Karpas-422 (cell line): ENCODE results near the gene CARS2. TPM values are rescaled to one million over a fixed set of nuclear protein-coding genes. Genes with fewer than 3 reads are reported as not detected.

ENCODE experiments used
- DNase-seq: peaks from one replicate; pipeline ENCODE4 v3.0.0-alpha.2; 2015
- H2AFZ ChIP-seq: fragments of 200-600 bp; sonication (generic); 2 replicates; pipeline ENCODE4 v1.6.1; 2014; ENCODE audit warnings: antibody characterized with exemption, low read length, mixed read lengths
- H3K27ac ChIP-seq: fragments of 200-600 bp; sonication (generic); 2 replicates; pipeline ENCODE4 v1.5.1; 2014; ENCODE audit warnings: mild to moderate bottlenecking, low read length, moderate library complexity
- H3K27me3 ChIP-seq: fragments of 200-600 bp; sonication (generic); 2 replicates; pipeline ENCODE4 v1.6.1; 2014; ENCODE audit warnings: low read length, mixed read lengths
- H3K36me3 ChIP-seq: fragments of 200-600 bp; sonication (generic); 2 replicates; pipeline ENCODE4 v1.6.1; 2014; ENCODE audit warnings: low read length, mixed read lengths; ENCODE audit not compliant: insufficient read depth
- H3K4me1 ChIP-seq: fragments of 200-600 bp; sonication (generic); 2 replicates; pipeline ENCODE4 v1.6.1; 2014; ENCODE audit warnings: mild to moderate bottlenecking, low read length, mixed read lengths
- H3K4me2 ChIP-seq: fragments of 200-600 bp; sonication (generic); 2 replicates; pipeline ENCODE4 v1.6.1; 2014; ENCODE audit warnings: low read length, low read depth, mild to moderate bottlenecking; ENCODE audit not compliant: poor library complexity, severe bottlenecking
- H3K4me3 ChIP-seq: fragments of 200-600 bp; sonication (generic); 2 replicates; pipeline ENCODE4 v1.5.1; 2014; ENCODE audit warnings: mild to moderate bottlenecking, antibody characterized with exemption, low read length, mixed read lengths
- H3K79me2 ChIP-seq: fragments of 200-600 bp; sonication (generic); 2 replicates; pipeline ENCODE4 v1.6.1; 2014; ENCODE audit warnings: mild to moderate bottlenecking, low read length, mixed read lengths
- H3K9ac ChIP-seq: fragments of 200-600 bp; sonication (generic); 2 replicates; pipeline ENCODE4 v1.6.0; 2014; ENCODE audit warnings: low read length
- H3K9me2 ChIP-seq: fragments of 200-600 bp; sonication (generic), shearing (Covaris generic); replicated peaks from 2 replicates; pipeline ENCODE4 v1.6.0; 2014; ENCODE audit warnings: mild to moderate bottlenecking, low read length, moderate library complexity; ENCODE audit not compliant: insufficient read depth
- H3K9me3 ChIP-seq: fragments of 300-700, 200-600 bp; sonication (generic); 2 replicates; pipeline ENCODE4 v1.6.1; 2014; ENCODE audit warnings: low read length, mixed read lengths
- H4K20me1 ChIP-seq: fragments of 200-600 bp; sonication (generic); 2 replicates; pipeline ENCODE4 v1.6.1; 2014; ENCODE audit warnings: mild to moderate bottlenecking, antibody characterized with exemption, low read length, low read depth; ENCODE audit not compliant: insufficient read depth
- total RNA-seq: library from RNA; depleted of rRNA; stranded (reverse); fragments of >200 nt; shearing (Covaris generic); gene quantifications from 2 replicates; pipeline ENCODE4 v1.2.3, GENCODE V29; 2014; ENCODE audit warnings: low replicate concordance

CARS2 gene
- total RNA-seq, 1 experiment from 2014 or later = 48.2 TPM

- peak overlapping the region; percentile 88 for H3K9ac ChIP-seq
- peaks cover 30% of the 10 kb centered on the region for H4K20me1 ChIP-seq
- no peaks in the 10 kb centered on the region for H3K9me2 ChIP-seq
- peak overlapping the region; percentile 76 for H3K4me2 ChIP-seq
- no peaks in the 10 kb centered on the region for H3K27me3 ChIP-seq
- DNase-seq = peak; percentile 91
- peak overlapping the region; percentile 97 for H3K4me3 ChIP-seq
- H2AFZ ChIP-seq = 0 out of 2 replicates have a peak overlapping the region, but pooled peaks have one; percentile 29
- H3K4me1 ChIP-seq = peaks cover 27% of the 10 kb centered on the region
- peaks cover 46% of the 10 kb centered on the region for H3K79me2 ChIP-seq
- no peaks in the 10 kb centered on the region for H3K9me3 ChIP-seq
- peak overlapping the region; percentile 90 for H3K27ac ChIP-seq
- no peaks in the 10 kb centered on the region for H3K36me3 ChIP-seq
These were observed 8.3 kb upstream of the CARS2 start for GRCh38 chr13:110713981-110714796.

DNA sequence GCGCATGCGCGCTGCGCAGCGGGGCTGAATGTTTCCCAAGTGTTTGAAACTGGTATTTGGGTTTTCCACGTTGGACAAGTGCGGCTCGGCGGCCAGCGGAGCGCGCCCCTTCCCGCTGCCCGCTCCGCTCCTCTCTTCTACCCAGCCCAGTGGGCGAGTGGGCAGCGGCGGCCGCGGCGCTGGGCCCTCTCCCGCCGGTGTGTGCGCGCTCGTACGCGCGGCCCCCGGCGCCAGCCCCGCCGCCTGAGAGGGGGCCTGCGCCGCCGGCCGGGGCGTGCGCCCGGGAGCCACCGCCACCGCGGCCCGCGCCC is 7.7 kb upstream of the CARS2 start, which contains the start of gene ING1:
Gene ING1, plus strand, starts transcription at position 59 of the 311 bp plus-strand sequence. CDS start 450 bp downstream, outside the sequence.
- Histone ChIP-seq H3K27ac (peak within 1 kb of the TSS; percentile 99), H3K9me3 (no peaks in the 10 kb centered on the region), H3K27me3 (no peaks in the 10 kb centered on the region), H3K4me1 (peaks cover 27% of the 10 kb centered on the region), H3K36me3 (no peaks in the 10 kb centered on the region), H3K9me2 (no peaks in the 10 kb centered on the region), H2AFZ (peak within 1 kb of the TSS; percentile 95; the same call in 1 of the 2 replicates), H3K4me3 (peak within 1 kb of the TSS; percentile 97), H4K20me1 (peaks cover 25% of the 10 kb centered on the region), H3K79me2 (peaks cover 40% of the 10 kb centered on the region), H3K4me2 (peak within 1 kb of the TSS; percentile 97), H3K9ac (peak within 1 kb of the TSS; percentile 91)
- DNase-seq = no peak

DNA sequence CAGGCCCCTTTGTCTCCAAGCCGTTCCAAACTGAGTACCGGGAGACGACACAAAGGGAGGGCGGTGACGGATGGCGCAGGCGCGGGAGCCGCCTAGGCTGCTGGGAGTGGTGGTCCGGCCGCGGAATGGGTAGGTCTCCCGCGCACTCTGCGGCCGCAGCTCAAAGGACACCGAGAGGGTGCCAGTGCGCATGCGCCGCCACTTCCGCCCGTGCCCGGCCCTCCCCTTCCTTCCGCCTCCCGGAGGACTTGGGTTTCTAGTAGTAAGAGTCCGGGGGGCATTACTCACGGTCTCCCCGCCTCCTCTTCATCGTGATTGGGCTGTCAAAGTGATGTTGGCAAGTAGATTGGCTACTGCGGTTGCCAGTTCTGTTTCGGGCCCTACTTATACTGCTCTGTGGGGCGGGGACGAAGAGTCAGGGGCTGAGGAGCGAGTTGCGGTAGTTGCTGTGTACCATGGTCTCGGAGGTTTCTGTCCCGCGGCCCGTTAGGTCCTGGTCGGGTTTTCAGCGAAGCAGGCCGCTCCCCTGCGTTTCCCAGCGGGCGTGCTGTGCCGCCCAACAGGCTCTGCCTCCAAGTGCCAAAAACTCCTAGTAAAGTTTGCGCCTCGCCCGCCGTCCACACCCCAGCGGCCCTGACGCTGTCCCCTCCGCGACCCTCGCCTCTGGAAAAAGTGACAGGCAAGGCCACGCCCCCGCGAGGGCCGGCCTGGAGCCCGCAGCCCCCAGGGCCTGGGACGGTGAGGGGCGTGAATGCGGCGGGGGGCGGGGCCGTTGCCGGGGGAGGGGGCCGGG is 7.1 kb upstream of the CARS2 start:
- Histone ChIP-seq H3K27me3 (no peaks in the 10 kb centered on the region), H3K27ac (peak overlapping the region; percentile 99), H3K9ac (peak overlapping the region; percentile 91), H3K79me2 (peaks cover 36% of the 10 kb centered on the region), H3K9me2 (no peaks in the 10 kb centered on the region), H3K4me1 (peaks cover 27% of the 10 kb centered on the region), H3K9me3 (no peaks in the 10 kb centered on the region), H3K4me3 (peak overlapping the region; percentile 97), H4K20me1 (peaks cover 22% of the 10 kb centered on the region), H3K4me2 (peak overlapping the region; percentile 97), H3K36me3 (no peaks in the 10 kb centered on the region), H2AFZ (peak overlapping the region; percentile 95; the same call in 1 of the 2 replicates)
- DNase-seq = peak; percentile 99

GRCh38 chr13:110712081-110712848 is 6.3 kb upstream of the CARS2 start:
- Histone ChIP-seq H3K4me2 (peak overlapping the region; percentile 97), H3K9ac (peak overlapping the region; percentile 94), H3K9me2 (no peaks in the 10 kb centered on the region), H3K9me3 (no peaks in the 10 kb centered on the region), H3K27ac (peak overlapping the region; percentile 99), H3K27me3 (no peaks in the 10 kb centered on the region), H3K36me3 (no peaks in the 10 kb centered on the region), H3K79me2 (peaks cover 28% of the 10 kb centered on the region), H4K20me1 (peaks cover 16% of the 10 kb centered on the region), H3K4me3 (peak overlapping the region; percentile 91), H3K4me1 (peaks cover 25% of the 10 kb centered on the region), H2AFZ (peak overlapping the region; percentile 95)
- DNase-seq = peak; percentile 97

DNA sequence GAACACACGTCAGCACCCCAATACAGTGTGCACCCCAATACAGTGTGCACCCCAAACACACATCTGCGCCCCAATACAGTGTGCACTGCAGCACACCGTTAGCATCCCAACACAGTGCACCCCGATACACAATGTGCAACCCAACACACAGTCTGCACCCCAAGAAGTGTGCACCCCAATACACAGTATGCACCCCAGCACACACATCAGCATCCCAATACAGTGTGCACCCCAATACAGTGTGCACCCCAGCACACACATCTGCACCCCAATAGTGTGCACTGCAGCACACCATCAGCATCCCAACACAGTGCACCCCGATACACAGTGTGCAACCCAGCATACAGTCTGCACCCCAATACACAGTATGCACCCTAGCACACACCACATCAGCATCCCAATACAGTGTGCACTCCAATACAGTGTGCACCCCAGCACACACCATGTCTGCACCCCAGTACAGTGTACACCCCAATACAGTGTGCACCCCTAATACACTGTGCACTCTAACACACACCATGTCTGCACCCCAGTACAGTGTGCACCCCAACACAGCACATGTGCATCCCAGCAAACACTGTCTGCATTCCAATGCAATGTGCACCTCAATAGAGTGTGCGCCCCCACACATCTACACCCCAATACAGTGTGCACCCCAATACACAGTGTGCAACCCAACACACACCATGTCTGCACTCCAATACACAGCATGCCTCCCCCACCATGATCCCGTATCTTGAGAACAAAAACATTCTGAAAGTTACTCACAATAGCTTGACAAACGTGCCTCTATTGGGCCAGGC is 855 bp upstream of the CARS2 start:
- Histone ChIP-seq H3K4me1 (peaks cover 35% of the 10 kb centered on the region), H3K9me3 (no peaks in the 10 kb centered on the region), H4K20me1 (no peaks in the 10 kb centered on the region), H3K36me3 (peaks cover 11% of the 10 kb centered on the region; the same call in 1 of the 2 replicates), H3K4me2 (peak overlapping the region; percentile 93), H3K4me3 (peak overlapping the region; percentile 75), H2AFZ (peak overlapping the region; percentile 67; the same call in 1 of the 2 replicates), H3K79me2 (peaks cover 40% of the 10 kb centered on the region), H3K9me2 (no peaks in the 10 kb centered on the region), H3K27ac (no peak overlapping the region), H3K9ac (peak overlapping the region; percentile 76), H3K27me3 (no peaks in the 10 kb centered on the region)
- no peak for DNase-seq

- Histone ChIP-seq H3K9ac (peak overlapping the region; percentile 97), H4K20me1 (no peaks in the 10 kb centered on the region), H3K4me3 (peak overlapping the region; percentile 75), H3K27me3 (no peaks in the 10 kb centered on the region), H2AFZ (no peak overlapping the region), H3K9me3 (no peaks in the 10 kb centered on the region), H3K79me2 (peaks cover 47% of the 10 kb centered on the region), H3K4me1 (peaks cover 26% of the 10 kb centered on the region), H3K4me2 (peak overlapping the region; percentile 84), H3K9me2 (no peaks in the 10 kb centered on the region), H3K27ac (peak overlapping the region; percentile 37; the same call in 1 of the 2 replicates), H3K36me3 (peaks cover 18% of the 10 kb centered on the region; the same call in 1 of the 2 replicates)
- peak; percentile 53 for DNase-seq
These were observed 525 bp downstream of the CARS2 start for GRCh38 chr13:110705356-110705825.
